Liver (tissue), 3 donors: Measurements from ENCODE around the gene ARAP1.

Source experiments
- GABPA ChIP-seq, 2 donors: IDR thresholded peaks in 1 of 2; conservative IDR thresholded peaks in 1 of 2; 2 replicates each; pipeline ENCODE4 v1.6.1; 2016; ENCODE audit warnings: antibody characterized with exemption in 2 of 2, mild to moderate bottlenecking in 1 of 2, moderate library complexity in 1 of 2
- JUND ChIP-seq, 2 donors: IDR thresholded peaks; 2 replicates each; pipeline ENCODE4 v1.6.1; 2016; ENCODE audit warnings: antibody characterized with exemption in 2 of 2
- YY1 ChIP-seq: IDR thresholded peaks from 2 replicates; pipeline ENCODE4 v1.6.1; 2016; ENCODE audit warnings: antibody characterized with exemption, mild to moderate bottlenecking
- TF ChIP-seq, protein P1 (sequence below): fragments of 150-350 bp; IDR thresholded peaks from 2 replicates; pipeline ENCODE4 v1.5.1; 2017; ENCODE audit warnings: improper control_type of control experiment, low read depth, low read length; ENCODE audit not compliant: missing input control
- TF ChIP-seq, protein P2 (sequence below): IDR thresholded peaks from 2 replicates; pipeline ENCODE4 v1.6.1; 2016; ENCODE audit warnings: antibody characterized with exemption, mild to moderate bottlenecking
- TF ChIP-seq, protein P3 (sequence below): IDR thresholded peaks from 2 replicates; pipeline ENCODE4 v1.6.1; 2016; ENCODE audit warnings: antibody characterized with exemption
- donor health status: healthy.
- donor health status: healthy.

DNA sequence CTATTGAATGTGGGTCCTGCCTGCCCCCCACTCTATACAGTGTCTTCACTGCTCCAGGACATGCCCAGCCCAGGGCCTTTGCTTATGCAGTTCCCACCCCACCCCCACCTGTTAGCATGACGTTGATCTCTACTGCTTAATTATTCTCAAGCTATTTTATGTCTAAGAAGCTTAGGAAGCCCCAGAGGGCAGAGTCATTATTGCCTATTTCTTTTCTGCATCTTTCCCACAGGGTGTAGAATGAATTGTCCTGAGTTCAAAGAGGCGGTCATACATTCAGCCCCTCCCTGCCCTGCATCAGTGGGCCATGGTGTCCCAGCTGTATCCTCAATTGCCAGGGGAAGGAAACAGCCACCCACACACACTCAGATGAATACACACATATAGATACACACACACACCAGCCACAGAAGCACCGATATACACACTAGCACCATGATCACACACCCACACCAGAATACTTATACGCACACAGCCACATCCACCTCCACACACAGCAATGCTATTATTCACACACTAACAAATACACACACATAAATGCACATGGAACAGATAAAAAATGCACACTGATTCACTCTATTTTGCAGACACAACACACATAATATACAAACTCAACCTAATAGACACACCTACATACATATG is 79.5 kb downstream of the ARAP1 start:
- TF ChIP-seq, protein P1, sequence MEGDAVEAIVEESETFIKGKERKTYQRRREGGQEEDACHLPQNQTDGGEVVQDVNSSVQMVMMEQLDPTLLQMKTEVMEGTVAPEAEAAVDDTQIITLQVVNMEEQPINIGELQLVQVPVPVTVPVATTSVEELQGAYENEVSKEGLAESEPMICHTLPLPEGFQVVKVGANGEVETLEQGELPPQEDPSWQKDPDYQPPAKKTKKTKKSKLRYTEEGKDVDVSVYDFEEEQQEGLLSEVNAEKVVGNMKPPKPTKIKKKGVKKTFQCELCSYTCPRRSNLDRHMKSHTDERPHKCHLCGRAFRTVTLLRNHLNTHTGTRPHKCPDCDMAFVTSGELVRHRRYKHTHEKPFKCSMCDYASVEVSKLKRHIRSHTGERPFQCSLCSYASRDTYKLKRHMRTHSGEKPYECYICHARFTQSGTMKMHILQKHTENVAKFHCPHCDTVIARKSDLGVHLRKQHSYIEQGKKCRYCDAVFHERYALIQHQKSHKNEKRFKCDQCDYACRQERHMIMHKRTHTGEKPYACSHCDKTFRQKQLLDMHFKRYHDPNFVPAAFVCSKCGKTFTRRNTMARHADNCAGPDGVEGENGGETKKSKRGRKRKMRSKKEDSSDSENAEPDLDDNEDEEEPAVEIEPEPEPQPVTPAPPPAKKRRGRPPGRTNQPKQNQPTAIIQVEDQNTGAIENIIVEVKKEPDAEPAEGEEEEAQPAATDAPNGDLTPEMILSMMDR: no peak
- TF ChIP-seq, protein P2, sequence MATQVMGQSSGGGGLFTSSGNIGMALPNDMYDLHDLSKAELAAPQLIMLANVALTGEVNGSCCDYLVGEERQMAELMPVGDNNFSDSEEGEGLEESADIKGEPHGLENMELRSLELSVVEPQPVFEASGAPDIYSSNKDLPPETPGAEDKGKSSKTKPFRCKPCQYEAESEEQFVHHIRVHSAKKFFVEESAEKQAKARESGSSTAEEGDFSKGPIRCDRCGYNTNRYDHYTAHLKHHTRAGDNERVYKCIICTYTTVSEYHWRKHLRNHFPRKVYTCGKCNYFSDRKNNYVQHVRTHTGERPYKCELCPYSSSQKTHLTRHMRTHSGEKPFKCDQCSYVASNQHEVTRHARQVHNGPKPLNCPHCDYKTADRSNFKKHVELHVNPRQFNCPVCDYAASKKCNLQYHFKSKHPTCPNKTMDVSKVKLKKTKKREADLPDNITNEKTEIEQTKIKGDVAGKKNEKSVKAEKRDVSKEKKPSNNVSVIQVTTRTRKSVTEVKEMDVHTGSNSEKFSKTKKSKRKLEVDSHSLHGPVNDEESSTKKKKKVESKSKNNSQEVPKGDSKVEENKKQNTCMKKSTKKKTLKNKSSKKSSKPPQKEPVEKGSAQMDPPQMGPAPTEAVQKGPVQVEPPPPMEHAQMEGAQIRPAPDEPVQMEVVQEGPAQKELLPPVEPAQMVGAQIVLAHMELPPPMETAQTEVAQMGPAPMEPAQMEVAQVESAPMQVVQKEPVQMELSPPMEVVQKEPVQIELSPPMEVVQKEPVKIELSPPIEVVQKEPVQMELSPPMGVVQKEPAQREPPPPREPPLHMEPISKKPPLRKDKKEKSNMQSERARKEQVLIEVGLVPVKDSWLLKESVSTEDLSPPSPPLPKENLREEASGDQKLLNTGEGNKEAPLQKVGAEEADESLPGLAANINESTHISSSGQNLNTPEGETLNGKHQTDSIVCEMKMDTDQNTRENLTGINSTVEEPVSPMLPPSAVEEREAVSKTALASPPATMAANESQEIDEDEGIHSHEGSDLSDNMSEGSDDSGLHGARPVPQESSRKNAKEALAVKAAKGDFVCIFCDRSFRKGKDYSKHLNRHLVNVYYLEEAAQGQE: no peak
- no peak for TF ChIP-seq YY1
- TF ChIP-seq, protein P3, sequence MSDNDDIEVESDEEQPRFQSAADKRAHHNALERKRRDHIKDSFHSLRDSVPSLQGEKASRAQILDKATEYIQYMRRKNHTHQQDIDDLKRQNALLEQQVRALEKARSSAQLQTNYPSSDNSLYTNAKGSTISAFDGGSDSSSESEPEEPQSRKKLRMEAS: no peak
- TF ChIP-seq GABPA (IDR thresholded peaks at IDR 0.05 in 1 of 2, conservative IDR thresholded peaks at IDR 0.05 in 1 of 2): no peak
- TF ChIP-seq JUND (IDR thresholded peaks at IDR 0.05): no peak
